T-cell (primary cell): ENCODE data around the gene SHC3. TPM values are rescaled to one million over a fixed set of nuclear protein-coding genes. Genes with fewer than 3 reads are reported as not detected.
"Not testable (repeated sequence)": the region's sequence is repeated elsewhere in the genome, so short reads cannot be mapped to it uniquely, and the experiment has no call there.

Experiments used
- ATAC-seq, 4 experiments: fragments of 200-7000 bp in 3 of 4; fragments of 150-1000 bp in 1 of 4; cut with Tn5 transposase; replicated peaks in 1 of 4; 1 replicate in 3 of 4; 2 replicates in 1 of 4; pipeline ENCODE4 v1.10.0; 2021; ENCODE audit warnings: moderate library complexity in 3 of 4, mild to moderate bottlenecking in 2 of 4, moderate number of reproducible peaks in 1 of 4
- CTCF ChIA-PET, 2 donors: fragments of 300-600 bp; sonication (Branson Sonifier 250); formaldehyde crosslinking; loops; one replicate each; lab custom pipeline; 2022; ENCODE audit warnings: antibody characterized with exemption in 2 of 2; lab: Charles Lee
- POLR2A ChIA-PET, 2 donors: fragments of 300-600 bp; sonication (Branson Sonifier 250); formaldehyde crosslinking; loops; one replicate each; lab custom pipeline; 2022; ENCODE audit warnings: antibody characterized with exemption in 2 of 2; lab: Charles Lee
- DNase-seq, 35 experiments: peaks; one replicate each; pipeline versions ENCODE4 v3.0.0 to v3.0.0-alpha.2; 2013 to 2023
- H3K27ac ChIP-seq: one replicate; pipeline ENCODE4 v1.5.1; 2013; ENCODE audit warnings: low read length
- H3K27me3 ChIP-seq, 2 experiments: replicated peaks in 1 of 2; 1 replicate in 1 of 2; 2 replicates in 1 of 2; pipeline versions ENCODE4 v1.6.1 to v1.7.0; 2013; ENCODE audit warnings: low read length in 1 of 2, mixed read lengths in 1 of 2; ENCODE audit not compliant: control insufficient read depth in 2 of 2, insufficient read depth in 2 of 2; ENCODE audit errors: extremely low read depth in 1 of 2
- H3K36me3 ChIP-seq, 2 donors: 1 replicate in 1 of 2; 2 replicates in 1 of 2; pipeline versions ENCODE4 v1.6.1 to v1.7.0; 2013; ENCODE audit warnings: low read length in 1 of 2; ENCODE audit not compliant: control insufficient read depth in 2 of 2, insufficient read depth in 1 of 2; ENCODE audit errors: extremely low read depth in 1 of 2
- H3K4me1 ChIP-seq, 2 experiments: 1 replicate in 1 of 2; 2 replicates in 1 of 2; pipeline versions ENCODE4 v1.6.1 to v1.7.0; 2013; ENCODE audit warnings: low read length in 2 of 2, mixed read lengths in 1 of 2; ENCODE audit not compliant: insufficient read depth in 2 of 2, control insufficient read depth in 1 of 2; ENCODE audit errors: extremely low read depth in 1 of 2
- H3K4me3 ChIP-seq, 2 donors: 1 replicate in 1 of 2; 2 replicates in 1 of 2; pipeline versions ENCODE4 v1.5.1 to v1.7.0; 2013; ENCODE audit warnings: mild to moderate bottlenecking in 2 of 2, low read length in 1 of 2, moderate library complexity in 1 of 2; ENCODE audit not compliant: control insufficient read depth in 1 of 2; ENCODE audit errors: extremely low read depth in 1 of 2
- H3K9me3 ChIP-seq: 2 replicates; pipeline ENCODE4 v1.7.0; 2013
- H3K27ac Mint-ChIP-seq, 2 donors: one replicate each; pipeline ENCODE4 v1.8.0; 2020 to 2021; ENCODE audit warnings: mild to moderate bottlenecking in 2 of 2, mixed read lengths in 2 of 2
- H3K27me3 Mint-ChIP-seq, 2 donors: one replicate each; pipeline ENCODE4 v1.8.0; 2021 to 2022; ENCODE audit warnings: mixed read lengths in 2 of 2
- H3K36me3 Mint-ChIP-seq: one replicate; pipeline ENCODE4 v1.8.0; 2021; ENCODE audit warnings: mixed read lengths
- H3K4me1 Mint-ChIP-seq, 3 donors: one replicate each; pipeline ENCODE4 v1.8.0; 2020 to 2022; ENCODE audit warnings: mixed read lengths in 3 of 3, mild to moderate bottlenecking in 1 of 3
- H3K4me3 Mint-ChIP-seq, 3 donors: one replicate each; pipeline ENCODE4 v1.8.0; 2020 to 2022; ENCODE audit warnings: mild to moderate bottlenecking in 3 of 3, mixed read lengths in 3 of 3, moderate library complexity in 3 of 3
- H3K9me3 Mint-ChIP-seq, 3 donors: one replicate each; pipeline ENCODE4 v1.8.0; 2020 to 2022; ENCODE audit warnings: mixed read lengths in 3 of 3
- WGBS: methylation state at CpG from one replicate; pipeline ENCODE4 v1.1.5; 2013; ENCODE audit warnings: missing lambda C conversion rate; ENCODE audit not compliant: insufficient coverage; 5-methylcytosine and 5-hydroxymethylcytosine counted together
- total RNA-seq, 35 experiments: library from RNA in 6 of 35; stranded (reverse) in 6 of 35; fragments of 120-200 nt in 1 of 35; gene quantifications; one replicate each; pipeline versions ENCODE4 v1.2.1 to v1.2.4 and lab custom pipeline; 2013 to 2026

SHC3 gene
- total RNA-seq, 5 donors from 2014 or later (not counting 1 experiment from before 2014, with no cell fraction given): 0.16 to 0.19 (median 0.18) TPM; not detected in 2

DNA sequence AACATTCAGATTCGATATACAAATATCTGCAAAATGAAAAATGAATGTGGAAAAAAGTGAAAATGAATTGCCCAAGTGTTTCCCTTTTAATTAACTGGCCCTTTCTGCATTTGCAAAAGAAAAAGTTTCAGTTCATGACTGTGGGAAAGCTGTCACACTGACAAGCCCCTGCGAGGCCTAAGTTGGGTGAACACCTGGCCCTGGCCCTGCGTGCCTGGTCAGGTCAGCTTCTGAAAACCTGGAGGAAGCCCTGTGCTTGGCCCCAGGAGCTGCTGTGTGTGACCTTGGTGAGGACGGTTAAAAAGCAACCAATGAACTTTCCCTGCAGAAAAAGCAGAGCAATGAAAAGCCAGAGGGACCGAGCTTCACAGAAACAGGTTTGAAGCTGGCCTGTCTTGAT, 41.0 kb upstream of the SHC3 start:
- no peak for DNase-seq
- Mint-ChIP-seq H3K4me3 (no peak overlapping the region), H3K36me3 (no peaks in the 10 kb centered on the region), H3K4me1 (no peaks in the 10 kb centered on the region), H3K27ac (no peak overlapping the region), H3K9me3 (no peaks in the 10 kb centered on the region), H3K27me3 (peaks cover 0 to 8% of the 10 kb centered on the region in 2 donors)
- Histone ChIP-seq H3K36me3 (no peaks in the 10 kb centered on the region), H3K27ac (no peak overlapping the region), H3K4me1 (no peaks in the 10 kb centered on the region), H3K4me3 (no peak overlapping the region), H3K9me3 (no peaks in the 10 kb centered on the region), H3K27me3 (peaks cover 0 to 11% of the 10 kb centered on the region in 2 experiments)
- POLR2A ChIA-PET: no interaction called here
- WGBS: 70% methylated on average over 3 of the region's 5 CpGs
- ATAC-seq: no peak
- CTCF ChIA-PET: no interaction called here

DNA sequence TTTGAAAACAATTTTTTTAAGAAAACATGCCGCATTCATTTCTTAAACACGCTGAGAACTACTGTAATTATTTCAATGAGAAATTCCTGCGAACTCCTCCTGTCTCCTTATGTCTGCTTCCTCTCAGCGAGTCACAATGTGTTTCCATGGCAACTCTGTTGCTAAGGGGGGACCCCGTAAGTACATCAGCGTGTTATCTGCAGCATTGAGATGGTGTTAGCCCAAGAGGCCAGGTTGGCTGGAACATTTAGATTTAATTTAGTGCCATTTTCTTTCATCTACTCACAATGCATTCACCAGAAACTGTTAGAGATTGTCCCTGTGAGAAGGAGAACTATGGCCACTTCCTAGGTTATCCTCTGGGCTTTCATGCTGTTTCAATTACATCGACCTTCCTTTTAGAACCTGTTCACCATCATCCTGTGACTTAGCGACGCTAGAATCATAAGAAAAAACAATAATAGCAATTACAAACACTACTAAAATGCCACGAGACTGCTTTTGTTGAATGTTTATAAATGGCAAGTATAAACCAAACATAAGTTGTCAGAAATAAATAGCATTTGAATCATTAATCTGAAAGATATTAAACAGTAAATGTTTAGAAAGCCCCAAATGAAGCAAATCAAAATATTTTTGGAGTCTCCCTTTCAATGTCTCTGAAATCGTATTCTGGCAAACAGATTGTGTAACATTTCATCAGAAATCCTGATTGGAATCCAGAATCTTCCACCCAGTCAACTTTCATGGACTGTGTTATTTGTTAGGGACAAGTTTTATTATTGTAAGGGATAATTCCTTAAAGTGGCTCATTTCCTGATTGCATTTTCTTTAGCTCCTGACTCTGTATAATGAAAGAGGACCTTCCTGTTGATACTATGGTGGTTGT, 39.7 kb upstream of the SHC3 start:
- Mint-ChIP-seq H3K4me1 (no peaks in the 10 kb centered on the region), H3K9me3 (no peaks in the 10 kb centered on the region), H3K27me3 (peaks cover 0 to 11% of the 10 kb centered on the region in 2 donors), H3K27ac (no peak overlapping the region), H3K36me3 (no peaks in the 10 kb centered on the region), H3K4me3 (no peak overlapping the region)
- ChIA-PET CTCF (no interaction called here), POLR2A (no interaction called here)
- WGBS: 78% methylated on average over 4 of the region's 11 CpGs
- Histone ChIP-seq H3K27ac (no peak overlapping the region), H3K27me3 (peaks cover 0 to 9% of the 10 kb centered on the region in 2 experiments), H3K4me3 (no peak overlapping the region), H3K4me1 (no peaks in the 10 kb centered on the region), H3K9me3 (no peaks in the 10 kb centered on the region), H3K36me3 (no peaks in the 10 kb centered on the region)
- DNase-seq (no peak), ATAC-seq (no peak)

DNA sequence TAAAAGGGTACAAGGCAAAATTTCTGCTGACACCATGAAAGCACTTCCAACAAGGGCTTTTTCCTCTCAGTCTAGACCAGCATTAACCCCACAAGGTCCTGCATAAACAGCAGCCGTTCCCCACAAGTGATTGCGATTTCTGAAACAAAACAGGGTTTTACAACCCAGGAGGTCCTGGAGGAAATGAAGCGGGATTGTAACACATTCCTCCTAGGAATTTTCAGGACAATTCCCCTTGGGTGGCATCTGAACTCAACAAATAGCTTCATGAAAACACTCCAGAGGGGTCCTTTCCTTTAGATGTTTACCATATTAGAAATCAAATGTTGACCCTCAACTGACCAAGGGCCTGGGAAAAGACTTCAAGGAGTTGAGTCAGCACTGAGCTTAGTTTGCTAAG, 36.7 kb upstream of the SHC3 start:
- Histone ChIP-seq H3K36me3 (no peaks in the 10 kb centered on the region), H3K4me1 (no peaks in the 10 kb centered on the region), H3K9me3 (no peaks in the 10 kb centered on the region), H3K27ac (no peak overlapping the region), H3K4me3 (no peak overlapping the region), H3K27me3 (peaks cover 3 to 4% of the 10 kb centered on the region in 2 experiments)
- Mint-ChIP-seq H3K27me3 (peaks cover 1 to 7% of the 10 kb centered on the region in 2 donors), H3K9me3 (no peaks in the 10 kb centered on the region), H3K36me3 (no peaks in the 10 kb centered on the region), H3K27ac (no peak overlapping the region), H3K4me1 (no peaks in the 10 kb centered on the region), H3K4me3 (no peak overlapping the region)
- ChIA-PET CTCF (no interaction called here), POLR2A (no interaction called here)
- ATAC-seq (no peak), DNase-seq (no peak)
- 85% methylated on average over 3 of the region's 3 CpGs for WGBS

DNA sequence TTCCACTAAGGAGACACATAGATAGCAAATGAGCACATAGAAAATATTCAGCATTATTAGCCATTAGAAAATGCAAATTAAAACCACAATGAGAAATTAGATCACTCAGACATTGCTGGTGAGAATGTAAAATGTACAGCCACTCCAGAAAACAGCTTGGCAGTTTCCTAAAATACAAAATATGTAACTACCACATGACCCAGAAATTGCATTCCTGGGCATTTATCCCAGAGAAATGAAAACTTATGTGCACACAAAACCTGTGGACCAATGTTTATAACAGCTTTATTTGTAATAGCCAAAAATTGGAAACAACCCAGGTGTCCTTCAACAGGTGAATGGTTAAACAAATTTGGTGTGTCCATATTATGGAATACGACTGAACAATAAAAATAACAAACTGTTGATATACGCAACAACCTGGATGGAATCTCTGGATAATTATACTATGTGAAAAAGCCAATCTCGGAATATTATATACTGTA, 34.8 kb upstream of the SHC3 start:
- Histone ChIP-seq H3K27ac (no peak overlapping the region), H3K27me3 (peaks cover 3 to 4% of the 10 kb centered on the region in 2 experiments), H3K4me1 (no peaks in the 10 kb centered on the region), H3K9me3 (no peaks in the 10 kb centered on the region), H3K36me3 (no peaks in the 10 kb centered on the region), H3K4me3 (no peak overlapping the region)
- ChIA-PET CTCF (no interaction called here), POLR2A (no interaction called here)
- DNase-seq: no peak
- ATAC-seq: no peak
- no CpG with 5 or more reads among the region's 3 CpGs for WGBS
- Mint-ChIP-seq H3K9me3 (no peaks in the 10 kb centered on the region), H3K27ac (no peak overlapping the region), H3K27me3 (peaks cover 1 to 6% of the 10 kb centered on the region in 2 donors), H3K4me3 (no peak overlapping the region), H3K36me3 (no peaks in the 10 kb centered on the region), H3K4me1 (no peaks in the 10 kb centered on the region)

DNA sequence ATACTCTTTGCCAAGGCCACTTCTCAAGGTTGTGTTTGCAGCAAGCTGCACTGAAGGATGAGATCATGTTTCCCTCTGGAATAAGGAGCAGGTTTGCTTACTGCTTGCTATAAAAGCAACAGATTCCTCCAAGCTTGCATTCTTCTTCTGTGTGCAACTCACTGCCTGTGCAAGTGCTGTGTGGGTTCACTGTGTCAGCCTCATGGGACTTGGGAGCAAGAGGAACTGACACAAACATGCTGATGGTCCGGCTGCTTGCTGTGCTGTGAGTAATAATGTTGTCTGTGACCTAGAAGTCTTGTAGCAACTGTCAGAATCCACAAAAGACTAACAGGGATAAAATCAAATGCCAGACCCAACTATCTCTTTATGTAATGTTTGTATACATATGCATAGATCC, 33.6 kb upstream of the SHC3 start:
- H3K27ac Mint-ChIP-seq: no peak overlapping the region
- ATAC-seq (no peak), DNase-seq (no peak)
- no peaks in the 10 kb centered on the region for H3K36me3 ChIP-seq
- peaks cover 1 to 6% of the 10 kb centered on the region in 2 donors for H3K27me3 Mint-ChIP-seq
- no peak overlapping the region for H3K27ac ChIP-seq
- ChIA-PET POLR2A (no interaction called here), CTCF (no interaction called here)
- no peaks in the 10 kb centered on the region for H3K36me3 Mint-ChIP-seq
- H3K4me1 Mint-ChIP-seq: no peaks in the 10 kb centered on the region
- peaks cover 3 to 4% of the 10 kb centered on the region in 2 experiments for H3K27me3 ChIP-seq
- H3K4me3 Mint-ChIP-seq: no peak overlapping the region
- no peaks in the 10 kb centered on the region for H3K4me1 ChIP-seq
- WGBS: no CpG with 5 or more reads among the region's 1 CpG
- no peaks in the 10 kb centered on the region for H3K9me3 Mint-ChIP-seq
- H3K9me3 ChIP-seq: no peaks in the 10 kb centered on the region
- H3K4me3 ChIP-seq: no peak overlapping the region

DNA sequence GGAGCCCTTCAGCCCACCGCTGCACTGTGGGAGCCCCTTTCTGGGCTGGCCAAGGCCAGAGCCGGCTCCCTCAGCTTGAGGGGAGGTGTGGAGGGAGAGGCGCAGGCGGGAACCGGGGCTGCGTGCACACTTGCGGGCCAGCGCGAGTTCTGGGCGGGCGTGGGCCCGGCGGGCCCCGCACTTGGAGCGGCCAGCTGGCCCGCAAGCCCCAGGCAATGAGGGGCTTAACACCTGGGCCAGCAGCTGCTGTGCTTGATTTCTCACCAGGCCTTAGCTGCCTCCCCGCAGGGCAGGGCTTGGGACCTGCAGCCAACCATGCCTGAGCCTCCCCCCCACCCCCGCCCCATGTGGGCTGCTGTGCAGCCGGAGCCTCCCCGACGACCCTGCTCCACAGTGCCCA, 30.7 kb upstream of the SHC3 start:
- H3K9me3 ChIP-seq, H3K36me3 Mint-ChIP-seq, H3K27ac Mint-ChIP-seq, CTCF ChIA-PET, H3K27me3 Mint-ChIP-seq, H3K9me3 Mint-ChIP-seq, H3K27me3 ChIP-seq, H3K4me1 Mint-ChIP-seq, H3K4me3 Mint-ChIP-seq, ATAC-seq, H3K4me1 ChIP-seq, POLR2A ChIA-PET, H3K27ac ChIP-seq, H3K36me3 ChIP-seq, DNase-seq, H3K4me3 ChIP-seq: not testable (repeated sequence)
- WGBS: 95% methylated on average over 11 of the region's 21 CpGs
